Mesodermal cell (in vitro differentiated cells): Measurements from ENCODE around the gene CYTH2.
A peak's percentile ranks its signal among the peaks of the same experiment; 100 is the strongest.

Source experiments
- H3K27ac ChIP-seq: 2 replicates; pipeline ENCODE4 v1.7.0; 2013; ENCODE audit warnings: mild to moderate bottlenecking, low read depth, low read length, moderate library complexity; ENCODE audit not compliant: severe bottlenecking
- H3K36me3 ChIP-seq: 2 replicates; pipeline ENCODE4 v1.7.1; 2013; ENCODE audit warnings: mild to moderate bottlenecking, low read length, moderate library complexity; ENCODE audit not compliant: control insufficient read depth, insufficient read depth
- H3K4me1 ChIP-seq: one replicate; pipeline ENCODE4 v1.7.1; 2013; ENCODE audit warnings: mild to moderate bottlenecking, low read length; ENCODE audit not compliant: insufficient read depth, control insufficient read depth, poor library complexity, severe bottlenecking
- H3K4me3 ChIP-seq: 2 replicates; pipeline ENCODE4 v1.7.0; 2013; ENCODE audit warnings: low read length, control low read depth, mild to moderate bottlenecking; ENCODE audit not compliant: insufficient read depth, poor library complexity, severe bottlenecking; ENCODE audit errors: extremely low read depth
- H3K9me3 ChIP-seq: 2 replicates; pipeline ENCODE4 v1.7.1; 2013; ENCODE audit warnings: mild to moderate bottlenecking, low read length, moderate library complexity; ENCODE audit not compliant: control insufficient read depth
- WGBS, 2 experiments: methylation state at CpG; one replicate each; pipeline ENCODE4 v1.1.5; 2013; ENCODE audit warnings: missing lambda C conversion rate in 2 of 2; ENCODE audit not compliant: insufficient coverage in 2 of 2; 5-methylcytosine and 5-hydroxymethylcytosine counted together

Gene CYTH2

DNA sequence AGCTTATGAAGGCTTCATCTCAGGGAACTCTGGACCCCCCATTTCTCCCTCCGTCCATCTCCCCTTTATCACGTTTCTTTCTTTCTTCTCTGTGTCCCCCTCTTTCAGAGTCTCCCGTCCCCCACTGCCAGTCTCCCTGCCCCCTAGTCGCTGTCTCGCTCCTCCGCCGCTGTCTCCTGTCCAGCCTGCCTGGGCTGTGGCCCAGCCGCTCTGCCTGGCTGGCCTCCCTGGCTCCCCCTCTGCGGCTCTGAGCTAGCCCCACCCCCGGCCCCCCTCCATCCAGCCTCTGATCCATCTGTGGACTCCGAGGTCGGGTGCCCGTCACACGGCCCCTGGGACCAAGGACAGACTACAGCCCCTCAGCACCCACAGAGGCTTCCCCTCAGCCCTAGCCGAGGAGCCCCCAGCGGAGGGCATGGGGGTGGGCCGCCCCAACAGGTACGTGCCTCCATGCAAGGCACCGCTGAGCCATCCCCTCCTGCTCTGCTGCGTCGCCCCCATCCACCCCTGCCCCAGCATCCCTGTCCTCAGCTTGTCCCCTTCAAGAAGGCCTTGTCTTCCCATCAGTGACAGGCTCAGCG lies 14.9 kb upstream of the CYTH2 start:
- no peak overlapping the region for H3K27ac ChIP-seq
- no peaks in the 10 kb centered on the region for H3K4me1 ChIP-seq
- H3K4me3 ChIP-seq, result no peak overlapping the region
- peaks cover 82% of the 10 kb centered on the region for H3K36me3 ChIP-seq
- whole genome bisulfite sequencing, 2 experiments, result 91 to 97% methylated on average over 17 to 19 of the region's 22 CpGs
- no peaks in the 10 kb centered on the region for H3K9me3 ChIP-seq

DNA sequence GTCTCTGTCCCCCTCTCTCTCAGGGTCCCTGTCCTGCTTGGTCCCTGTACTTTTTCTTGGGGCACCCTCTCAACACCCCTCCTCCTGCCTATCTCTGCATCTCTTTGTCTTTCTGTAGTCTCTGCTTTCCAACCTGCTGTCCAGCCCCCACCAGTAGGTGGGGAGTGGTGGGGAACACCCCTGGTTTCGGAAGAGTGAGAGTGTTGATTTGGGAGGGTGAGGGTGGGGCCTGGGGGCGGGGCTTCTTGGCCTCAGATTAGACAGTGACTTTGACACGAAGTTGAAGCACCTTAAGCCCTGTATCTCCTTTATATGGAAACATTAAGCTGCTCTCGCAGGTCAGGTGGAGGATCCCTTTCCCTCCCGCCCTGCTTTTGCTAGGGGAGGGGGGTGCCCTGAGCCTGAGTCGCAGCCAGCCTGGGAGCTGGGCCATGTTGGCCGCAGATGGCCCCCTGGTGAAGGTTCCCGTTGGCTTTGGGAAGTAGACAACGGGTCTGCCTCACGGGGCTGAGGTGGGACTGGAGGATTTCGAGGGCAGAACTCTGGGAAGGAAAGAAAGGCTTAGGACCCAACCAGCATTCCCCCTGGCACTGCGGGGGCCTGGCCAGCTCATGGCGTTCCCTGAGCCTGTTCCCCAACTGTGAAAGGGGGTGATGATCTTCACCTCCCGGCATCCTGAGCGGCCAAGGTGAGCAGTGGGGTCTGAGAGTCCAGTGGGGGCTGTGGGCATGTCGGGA lies 13.8 kb upstream of the CYTH2 start, which contains the start of gene KCNJ14:
TSS of gene KCNJ14 (plus strand) at position 404 of the 737 bp plus-strand sequence. CDS start 6,151 bp downstream, outside the sequence.
- Histone ChIP-seq H3K4me3 (no peak within 1 kb of the TSS), H3K9me3 (no peaks in the 10 kb centered on the region), H3K36me3 (peaks cover 71% of the 10 kb centered on the region), H3K4me1 (no peaks in the 10 kb centered on the region), H3K27ac (no peak within 1 kb of the TSS)
- WGBS, 2 experiments, result 89 to 96% methylated on average over 11 to 12 of the region's 16 CpGs

DNA sequence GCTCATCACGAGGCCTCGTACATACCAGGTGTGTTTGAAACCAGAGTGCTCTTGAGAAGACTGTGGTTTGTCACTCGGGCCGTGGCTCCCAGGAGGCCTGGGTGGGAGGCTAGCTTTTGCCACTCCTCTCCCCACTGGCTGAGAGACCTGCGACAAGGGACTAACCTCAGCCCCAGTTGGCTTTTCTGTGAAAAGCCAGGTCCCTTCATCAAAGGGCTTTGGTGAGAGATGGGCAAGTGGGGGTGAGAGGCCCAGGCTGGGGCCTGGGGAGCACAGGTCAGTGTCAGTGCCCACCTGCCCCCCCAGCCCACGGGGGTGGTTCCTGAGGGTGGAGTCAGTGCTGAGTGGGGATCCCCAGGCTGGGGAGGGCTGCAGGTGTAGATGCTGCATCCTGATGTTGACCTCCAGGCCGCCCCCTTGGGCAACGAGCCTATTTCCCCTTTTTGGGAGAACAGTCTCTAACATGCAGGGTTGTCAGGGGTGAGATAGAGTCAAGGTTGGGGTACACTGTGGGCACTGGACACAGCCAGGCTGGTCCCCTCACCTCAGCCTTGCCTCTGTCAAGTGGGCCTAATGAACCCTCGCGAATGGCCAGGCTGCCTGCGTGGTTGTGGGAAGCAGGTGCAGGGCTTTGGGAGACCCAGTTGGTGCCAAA lies 13.1 kb upstream of the CYTH2 start:
- Histone ChIP-seq H3K27ac (no peak overlapping the region), H3K9me3 (no peaks in the 10 kb centered on the region), H3K4me3 (no peak overlapping the region), H3K4me1 (no peaks in the 10 kb centered on the region), H3K36me3 (peaks cover 64% of the 10 kb centered on the region)
- WGBS, 2 experiments, result 92 to 98% methylated on average over 7 to 10 of the region's 11 CpGs

DNA sequence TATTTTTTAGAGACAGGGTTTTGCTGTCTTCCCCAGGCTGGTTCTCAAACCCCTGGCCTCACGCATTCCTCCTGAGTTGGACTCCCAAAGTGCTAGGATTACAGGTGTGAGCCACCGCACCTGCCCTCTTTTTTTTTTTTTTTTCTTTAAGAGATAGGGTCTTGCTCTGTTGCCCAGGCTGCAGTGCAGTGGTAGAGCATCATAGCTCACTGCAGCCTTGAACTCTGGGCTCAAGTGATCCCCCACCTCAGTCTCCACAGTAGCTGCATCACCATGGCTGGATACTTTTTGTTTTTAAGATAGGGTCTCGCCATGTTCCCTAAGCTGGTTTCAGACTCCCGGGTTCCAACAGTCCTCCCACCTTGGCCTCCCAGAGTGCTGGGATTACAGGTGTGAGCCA lies 12.3 kb upstream of the CYTH2 start:
- WGBS, 2 experiments, result 86 to 100% methylated on average over 2 of the region's 4 CpGs
- Histone ChIP-seq H3K27ac (no peak overlapping the region), H3K9me3 (no peaks in the 10 kb centered on the region), H3K4me1 (peaks cover 4% of the 10 kb centered on the region), H3K4me3 (no peak overlapping the region), H3K36me3 (peaks cover 59% of the 10 kb centered on the region)

DNA sequence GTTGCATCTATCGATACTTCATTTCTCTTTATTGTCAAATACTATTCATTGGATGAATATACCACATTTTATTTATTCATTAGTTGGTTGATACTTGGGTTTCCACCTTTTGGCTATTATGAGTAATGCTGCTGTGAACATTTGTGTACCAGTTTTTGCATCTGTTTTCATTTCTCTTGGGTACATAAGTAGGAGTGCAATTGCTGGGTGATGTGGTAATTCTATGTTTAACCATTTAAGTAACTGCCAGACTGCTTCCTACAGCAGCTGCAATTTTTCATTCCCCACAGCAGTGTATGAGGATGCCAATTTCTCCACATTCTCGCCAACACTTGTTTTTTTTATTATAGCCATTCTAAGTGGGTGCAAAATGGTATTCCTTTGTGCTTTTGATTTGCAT lies 11.2 kb upstream of the CYTH2 start:
- H3K4me1 ChIP-seq, result peaks cover 4% of the 10 kb centered on the region
- H3K27ac ChIP-seq, result no peak overlapping the region
- H3K9me3 ChIP-seq, result no peaks in the 10 kb centered on the region
- peaks cover 52% of the 10 kb centered on the region for H3K36me3 ChIP-seq
- no peak overlapping the region for H3K4me3 ChIP-seq
- WGBS, 2 experiments, result no CpG with 5 or more reads among the region's 2 CpGs

DNA sequence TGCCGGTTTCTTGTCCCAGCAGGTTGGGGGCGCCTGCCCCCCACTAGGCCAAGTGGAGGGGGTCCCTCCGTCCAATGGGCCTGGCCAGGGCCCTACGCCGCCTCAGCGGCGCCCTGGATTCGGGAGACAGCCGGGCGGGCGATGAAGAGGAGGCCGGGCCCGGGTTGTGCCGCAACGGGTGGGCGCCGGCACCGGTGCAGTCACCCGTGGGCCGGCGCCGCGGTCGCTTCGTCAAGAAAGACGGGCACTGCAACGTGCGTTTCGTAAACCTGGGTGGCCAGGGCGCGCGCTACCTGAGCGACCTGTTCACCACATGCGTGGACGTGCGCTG lies 7.6 kb upstream of the CYTH2 start:
- Histone ChIP-seq H3K27ac (no peak overlapping the region), H3K36me3 (peaks cover 26% of the 10 kb centered on the region), H3K4me3 (no peak overlapping the region), H3K4me1 (peaks cover 4% of the 10 kb centered on the region), H3K9me3 (no peaks in the 10 kb centered on the region)
- WGBS, 2 experiments, result 97% methylated on average over 36 of the region's 36 CpGs

DNA sequence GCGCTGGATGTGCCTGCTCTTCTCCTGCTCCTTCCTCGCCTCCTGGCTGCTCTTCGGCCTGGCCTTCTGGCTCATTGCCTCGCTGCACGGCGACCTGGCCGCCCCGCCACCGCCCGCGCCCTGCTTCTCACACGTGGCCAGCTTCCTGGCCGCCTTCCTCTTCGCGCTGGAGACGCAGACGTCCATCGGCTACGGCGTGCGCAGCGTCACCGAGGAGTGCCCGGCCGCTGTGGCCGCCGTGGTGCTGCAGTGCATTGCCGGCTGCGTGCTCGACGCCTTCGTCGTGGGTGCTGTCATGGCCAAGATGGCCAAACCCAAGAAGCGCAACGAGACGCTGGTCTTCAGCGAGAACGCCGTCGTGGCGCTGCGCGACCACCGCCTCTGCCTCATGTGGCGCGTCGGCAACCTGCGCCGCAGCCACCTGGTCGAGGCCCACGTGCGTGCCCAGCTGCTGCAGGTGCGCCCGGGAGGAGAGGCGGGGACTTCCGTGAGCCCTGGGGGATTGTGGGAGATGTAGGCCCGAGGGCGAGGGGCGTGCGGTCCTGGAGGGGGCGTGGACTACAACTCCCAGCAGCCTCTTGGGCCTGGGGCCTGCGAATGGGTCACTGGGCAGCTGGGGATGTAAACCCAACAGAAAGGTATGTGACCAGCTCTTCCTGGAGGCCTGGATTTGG lies 7.0 kb upstream of the CYTH2 start:
- Histone ChIP-seq H3K36me3 (peaks cover 21% of the 10 kb centered on the region), H3K4me1 (peaks cover 4% of the 10 kb centered on the region), H3K9me3 (no peaks in the 10 kb centered on the region), H3K27ac (no peak overlapping the region), H3K4me3 (no peak overlapping the region)
- 91 to 97% methylated on average over 57 to 62 of the region's 62 CpGs for WGBS, 2 experiments

DNA sequence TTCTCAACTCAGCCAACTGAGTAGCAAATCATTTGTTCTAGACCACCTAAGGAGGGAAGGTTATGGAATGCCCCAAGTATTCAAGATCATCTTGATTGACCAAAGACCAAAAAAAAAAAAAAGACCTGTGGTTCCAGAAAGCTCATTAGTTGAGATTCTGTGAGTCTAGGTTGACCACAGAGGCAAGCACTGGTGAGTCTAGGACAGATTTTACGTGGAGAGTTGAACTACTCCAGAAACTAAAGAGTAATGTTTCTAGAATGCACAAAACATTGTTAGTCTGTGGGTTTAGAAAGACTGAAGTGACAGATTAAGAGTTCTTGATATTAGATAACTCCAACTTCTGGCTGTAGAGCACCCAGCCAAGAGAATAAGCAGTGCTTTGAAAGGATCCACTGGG lies 4.0 kb upstream of the CYTH2 start:
- Histone ChIP-seq H3K4me3 (no peak overlapping the region), H3K4me1 (peaks cover 5% of the 10 kb centered on the region), H3K27ac (no peak overlapping the region), H3K9me3 (no peaks in the 10 kb centered on the region), H3K36me3 (peaks cover 16% of the 10 kb centered on the region)
- 100% methylated on average over 1 of the region's 1 CpG; no CpG with 5 or more reads in 1 of the 2 experiments for WGBS, 2 experiments

DNA sequence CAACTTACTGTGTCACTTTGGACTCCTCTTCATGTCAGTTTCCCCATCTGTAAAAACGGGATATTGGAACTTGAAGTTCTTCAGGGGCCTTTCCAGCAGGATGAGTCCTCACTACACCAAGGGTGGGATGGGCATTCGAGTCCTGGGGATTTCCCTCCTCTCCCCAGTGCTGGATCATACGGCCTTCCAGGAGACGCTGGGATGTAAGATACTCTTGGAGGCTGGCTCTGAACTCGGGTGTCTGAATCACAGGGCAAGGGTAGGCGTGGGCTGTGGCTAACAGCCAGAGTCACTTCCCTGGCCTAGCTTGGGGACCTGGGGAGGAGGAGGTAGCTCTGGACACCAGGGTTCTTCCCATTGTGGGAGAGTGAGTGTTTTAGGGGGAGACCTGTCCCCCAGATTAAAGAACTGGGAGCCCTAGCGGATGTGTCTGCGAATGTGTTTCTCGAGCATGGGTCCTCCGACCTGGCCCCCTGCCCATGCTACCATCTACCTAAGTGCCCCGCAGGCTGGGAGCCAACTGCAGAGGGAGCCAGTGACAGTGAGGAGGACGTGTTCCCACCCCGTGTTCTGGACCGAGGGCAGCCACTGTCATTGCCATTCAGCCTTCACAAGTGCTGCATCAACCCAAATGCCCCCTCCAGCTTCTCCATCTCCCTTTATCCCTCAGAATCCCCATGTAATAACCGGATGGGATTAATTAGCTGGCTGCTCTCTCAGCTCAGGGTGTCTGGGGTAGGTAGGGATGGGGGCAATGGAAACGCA lies 2.4 kb upstream of the CYTH2 start:
- 84 to 94% methylated on average over 12 to 14 of the region's 16 CpGs for WGBS, 2 experiments
- Histone ChIP-seq H3K4me3 (no peak overlapping the region), H3K36me3 (peaks cover 28% of the 10 kb centered on the region), H3K9me3 (no peaks in the 10 kb centered on the region), H3K27ac (no peak overlapping the region), H3K4me1 (peaks cover 7% of the 10 kb centered on the region)

DNA sequence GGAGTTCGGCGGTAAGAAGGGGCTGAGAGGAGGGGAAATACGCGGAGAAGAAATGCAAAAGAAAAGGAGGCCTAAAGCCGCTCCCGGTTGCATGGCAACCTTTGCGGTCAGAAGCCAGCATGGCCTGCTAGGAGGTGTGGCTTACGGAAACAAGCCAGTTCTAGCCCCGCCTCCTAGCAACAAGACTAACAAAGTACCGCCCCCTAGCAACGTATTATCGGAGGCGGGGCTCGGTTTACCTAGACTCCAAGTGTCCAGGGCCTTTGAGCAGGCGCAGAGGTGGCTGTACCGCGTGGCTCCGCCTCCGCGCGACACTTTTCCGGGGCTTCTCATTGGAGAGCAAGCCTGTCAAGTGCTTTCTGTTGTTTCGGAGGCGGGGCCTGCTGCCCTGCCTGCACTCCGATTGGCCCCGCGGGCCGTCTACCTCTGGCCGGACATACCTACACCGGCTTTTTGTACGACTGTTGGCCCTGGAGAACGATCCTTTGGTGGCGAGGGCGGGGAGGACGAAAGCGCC lies 339 bp upstream of the CYTH2 start:
- no peaks in the 10 kb centered on the region for H3K9me3 ChIP-seq
- peaks cover 7% of the 10 kb centered on the region for H3K4me1 ChIP-seq
- peak overlapping the region; percentile 99 for H3K27ac ChIP-seq
- H3K36me3 ChIP-seq, result peaks cover 46% of the 10 kb centered on the region
- 0 to 1% methylated on average over 35 to 36 of the region's 36 CpGs for WGBS, 2 experiments
- peak overlapping the region; percentile 82 for H3K4me3 ChIP-seq
